Measurements from ENCODE around the gene TBCA. TPM values are rescaled to one million over a fixed set of nuclear protein-coding genes. Genes with fewer than 3 reads are reported as not detected.

TBCA gene
- total and polyA plus RNA-seq, 2 of the 13 experiments (the other 11 are each of a cell fraction or from before 2014, with no cell fraction given) = 93.8 to 309 TPM

DNA sequence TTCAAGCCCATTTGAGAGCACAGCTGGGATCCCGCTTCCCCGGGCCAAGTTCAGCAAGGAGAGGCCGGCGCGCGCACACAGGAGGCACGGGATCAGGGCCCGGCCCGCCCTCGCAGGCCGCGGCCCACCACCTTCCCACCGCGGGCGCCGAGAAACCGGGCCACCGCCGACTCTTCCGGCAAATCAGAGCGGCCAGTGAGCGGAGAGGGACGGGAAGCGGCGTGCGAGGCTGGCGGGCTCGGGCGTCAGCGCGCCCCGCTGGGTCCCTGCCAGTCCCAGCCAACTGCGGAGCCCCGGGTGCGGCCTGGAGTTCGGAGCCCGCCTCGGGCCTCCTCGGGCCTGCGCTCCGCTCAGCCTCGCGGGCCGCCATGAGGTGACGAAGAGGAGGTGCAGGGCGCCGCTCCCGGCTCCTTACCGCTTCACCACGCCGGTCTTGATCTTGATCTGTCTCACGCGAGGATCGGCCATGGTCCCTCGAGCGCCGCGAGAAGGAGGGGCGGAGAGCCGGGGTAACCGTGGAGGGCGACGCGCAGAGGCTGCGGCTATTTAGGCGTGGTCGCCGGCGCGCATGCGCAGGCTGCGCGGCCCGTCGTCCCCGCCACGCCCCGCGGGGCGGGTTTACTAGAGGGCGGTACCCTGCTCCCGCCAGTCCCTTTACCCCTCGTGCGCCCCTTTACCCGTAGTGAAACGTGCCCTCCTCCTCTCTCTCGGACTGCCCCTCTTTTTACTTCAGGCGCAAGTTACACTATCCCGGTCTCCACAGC lies at the start of gene TBCA (continued):
- TF ChIP-seq ZBTB25 (CRISPR knock-in tag; IDR thresholded peaks at IDR 0.05) = no peak; the same call in 1 of the 2 replicates
- peak; percentile 86 for TF ChIP-seq ZSCAN31 (CRISPR knock-in tag; IDR thresholded peaks at IDR 0.05; ENCODE audit: low read depth)
- TF ChIP-seq HNF4G (IDR thresholded peaks at IDR 0.05; ENCODE audit: borderline replicate concordance, low read depth, low read length) = no peak
- no peak for TF ChIP-seq HNF4G (CRISPR knock-in tag; IDR thresholded peaks at IDR 0.05; ENCODE audit: borderline replicate concordance, low read depth)
- TF ChIP-seq SCMH1 (CRISPR knock-in tag; IDR thresholded peaks at IDR 0.05; ENCODE audit: borderline replicate concordance) = no peak
- no peak; the same call in 1 of the 2 replicates for TF ChIP-seq ZNF160 (CRISPR knock-in tag; IDR thresholded peaks at IDR 0.05)
- no peak for TF ChIP-seq TCF12 (IDR thresholded peaks at IDR 0.05)
- TF ChIP-seq TCF12 (CRISPR knock-in tag; IDR thresholded peaks at IDR 0.05) = peak; percentile 18; the same call in 1 of the 2 replicates
- TF ChIP-seq ZSCAN21 (CRISPR knock-in tag; IDR thresholded peaks at IDR 0.05; ENCODE audit: borderline replicate concordance) = no peak
- TF ChIP-seq POLR2AphosphoS2 (IDR thresholded peaks at IDR 0.05; ENCODE audit: low read depth, low read length) = no peak
- TF ChIP-seq KLF11 (CRISPR knock-in tag; IDR thresholded peaks at IDR 0.05) = no peak
- peak; percentile 97 for TF ChIP-seq SPEN (CRISPR knock-in tag; IDR thresholded peaks at IDR 0.05; ENCODE audit: low read depth)
- no peak for TF ChIP-seq ZNF740 (CRISPR knock-in tag; IDR thresholded peaks at IDR 0.05)
- peak; percentile 31; the same call in 1 of the 2 replicates for TF ChIP-seq YEATS2 (CRISPR knock-in tag; IDR thresholded peaks at IDR 0.05; ENCODE audit: borderline replicate concordance)
- TF ChIP-seq, protein P1, sequence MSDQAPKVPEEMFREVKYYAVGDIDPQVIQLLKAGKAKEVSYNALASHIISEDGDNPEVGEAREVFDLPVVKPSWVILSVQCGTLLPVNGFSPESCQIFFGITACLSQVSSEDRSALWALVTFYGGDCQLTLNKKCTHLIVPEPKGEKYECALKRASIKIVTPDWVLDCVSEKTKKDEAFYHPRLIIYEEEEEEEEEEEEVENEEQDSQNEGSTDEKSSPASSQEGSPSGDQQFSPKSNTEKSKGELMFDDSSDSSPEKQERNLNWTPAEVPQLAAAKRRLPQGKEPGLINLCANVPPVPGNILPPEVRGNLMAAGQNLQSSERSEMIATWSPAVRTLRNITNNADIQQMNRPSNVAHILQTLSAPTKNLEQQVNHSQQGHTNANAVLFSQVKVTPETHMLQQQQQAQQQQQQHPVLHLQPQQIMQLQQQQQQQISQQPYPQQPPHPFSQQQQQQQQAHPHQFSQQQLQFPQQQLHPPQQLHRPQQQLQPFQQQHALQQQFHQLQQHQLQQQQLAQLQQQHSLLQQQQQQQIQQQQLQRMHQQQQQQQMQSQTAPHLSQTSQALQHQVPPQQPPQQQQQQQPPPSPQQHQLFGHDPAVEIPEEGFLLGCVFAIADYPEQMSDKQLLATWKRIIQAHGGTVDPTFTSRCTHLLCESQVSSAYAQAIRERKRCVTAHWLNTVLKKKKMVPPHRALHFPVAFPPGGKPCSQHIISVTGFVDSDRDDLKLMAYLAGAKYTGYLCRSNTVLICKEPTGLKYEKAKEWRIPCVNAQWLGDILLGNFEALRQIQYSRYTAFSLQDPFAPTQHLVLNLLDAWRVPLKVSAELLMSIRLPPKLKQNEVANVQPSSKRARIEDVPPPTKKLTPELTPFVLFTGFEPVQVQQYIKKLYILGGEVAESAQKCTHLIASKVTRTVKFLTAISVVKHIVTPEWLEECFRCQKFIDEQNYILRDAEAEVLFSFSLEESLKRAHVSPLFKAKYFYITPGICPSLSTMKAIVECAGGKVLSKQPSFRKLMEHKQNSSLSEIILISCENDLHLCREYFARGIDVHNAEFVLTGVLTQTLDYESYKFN (CRISPR knock-in tag; conservative IDR thresholded peaks at IDR 0.05) = peak; percentile 27; the same call in 1 of the 2 replicates
- TF ChIP-seq ZNF101 (CRISPR knock-in tag; IDR thresholded peaks at IDR 0.05; ENCODE audit: borderline replicate concordance, low read depth) = 0 out of 2 replicates have a peak, but pooled peaks have one; percentile 31
- TF ChIP-seq PREB (CRISPR knock-in tag; IDR thresholded peaks at IDR 0.05) = no peak
- 0 out of 2 replicates have a peak, but pooled peaks have one; percentile 41 for TF ChIP-seq MAZ (IDR thresholded peaks at IDR 0.05; ENCODE audit: borderline replicate concordance, low read depth, low read length)
- TF ChIP-seq MAZ (CRISPR knock-in tag; IDR thresholded peaks at IDR 0.05; ENCODE audit: low read depth) = peak; percentile 86
- TF ChIP-seq NCOR1 (IDR thresholded peaks at IDR 0.05; ENCODE audit: borderline replicate concordance, low read length) = no peak
- no peak for TF ChIP-seq ZMYM3 (CRISPR knock-in tag; IDR thresholded peaks at IDR 0.05)
- TF ChIP-seq ZNF333 (CRISPR knock-in tag; IDR thresholded peaks at IDR 0.05; ENCODE audit: borderline replicate concordance) = 0 out of 2 replicates have a peak, but pooled peaks have one; percentile 55
- no peak for TF ChIP-seq ZNF616 (CRISPR knock-in tag; IDR thresholded peaks at IDR 0.05; ENCODE audit: low read depth)
- 0 out of 2 replicates have a peak, but pooled peaks have one; percentile 27 for TF ChIP-seq STAT5B (CRISPR knock-in tag; IDR thresholded peaks at IDR 0.05)

All from HepG2 (cell line).